Thyroid gland (tissue), 4 donors: ENCODE results near the gene MANEAL. TPM values are rescaled to one million over a fixed set of nuclear protein-coding genes. Genes with fewer than 3 reads are reported as not detected.
A peak's percentile ranks its signal among the peaks of the same experiment; 100 is the strongest.

Experiments used
- DNase-seq, 2 donors: peaks; one replicate each; pipeline ENCODE4 v3.0.0-alpha.2; 2019
- H3K27ac ChIP-seq, 3 donors: fragments of 200-600 bp; sonication (generic); 1 replicate in 2 of 3; 2 replicates in 1 of 3; pipeline ENCODE4 v1.5.1; 2016 to 2019; ENCODE audit warnings: mild to moderate bottlenecking in 1 of 3, moderate library complexity in 1 of 3
- H3K27me3 ChIP-seq: fragments of 200-600 bp; sonication (generic); one replicate; pipeline ENCODE4 v1.5.1; 2019
- H3K36me3 ChIP-seq, 2 donors: fragments of 200-600 bp; sonication (generic); one replicate each; pipeline ENCODE4 v1.5.1; 2016 to 2019
- H3K4me1 ChIP-seq, 2 donors: fragments of 200-600 bp; sonication (generic); one replicate each; pipeline ENCODE4 v1.5.1; 2017 to 2019
- H3K4me3 ChIP-seq, 3 donors: fragments of 200-600 bp; sonication (generic); replicated peaks in 1 of 3; 1 replicate in 2 of 3; 2 replicates in 1 of 3; pipeline ENCODE4 v1.5.1; 2016; ENCODE audit warnings: mild to moderate bottlenecking in 1 of 3
- H3K9me3 ChIP-seq: fragments of 200-600 bp; sonication (generic); one replicate; pipeline ENCODE4 v1.5.1; 2017
- CTCF ChIP-seq, 6 experiments: fragments of 200-600 bp in 3 of 6; fragments of 450-650 bp in 3 of 6; sonication (generic) in 3 of 6; IDR thresholded peaks; one replicate each; pipeline ENCODE4 v1.5.1; 2016 to 2019; ENCODE audit warnings: antibody characterized with exemption in 6 of 6, mild to moderate bottlenecking in 2 of 6, inconsistent platforms in 1 of 6, moderate library complexity in 1 of 6
- POLR2A ChIP-seq, 2 donors: fragments of 450-650 bp; IDR thresholded peaks; one replicate each; pipeline ENCODE4 v1.6.1; 2017; ENCODE audit warnings: antibody characterized with exemption in 2 of 2, mild to moderate bottlenecking in 2 of 2, moderate library complexity in 1 of 2
- WGBS, 2 donors: methylation state at CpG; one replicate each; pipeline ENCODE4 v1.1.5; 2017; 5-methylcytosine and 5-hydroxymethylcytosine counted together
- intact Hi-C: fragments of 100-400 bp; cut with DNase I; formaldehyde crosslinking; loops from one replicate; pipeline ENCODE4 v1.15.1; 2023
- total RNA-seq, 4 donors: library from RNA; depleted of rRNA; stranded (reverse); fragments of >200 nt; gene quantifications; one replicate each; pipeline ENCODE4 v1.2.3, GENCODE V29; 2016

Gene MANEAL
- total RNA-seq, 4 donors from 2014 or later, result 2.6 to 4.3 (median 3.5) TPM

GRCh38 chr1:37808369-37809319 lies 15.0 kb downstream of the MANEAL start:
- no peak for TF ChIP-seq CTCF (IDR thresholded peaks at IDR 0.05)
- peak in 1 of 2 donors; percentile 22 for TF ChIP-seq POLR2A (IDR thresholded peaks at IDR 0.05)
- intact Hi-C loops, result loop anchor here (5.0 to 10.0 kb wide), 3 partner anchors 54 to 214 kb away; partner anchors contain the start of genes CDCA8 and GNL2
- Histone ChIP-seq H3K27me3 (no peaks in the 10 kb centered on the region), H3K9me3 (no peaks in the 10 kb centered on the region), H3K36me3 (peaks cover 26 to 28% of the 10 kb centered on the region in 2 donors), H3K4me3 (peak overlapping the region; percentile 60 to 86 (median 84)), H3K27ac (peak overlapping the region; percentile 80 to 97 (median 88)), H3K4me1 (peaks cover 13 to 17% of the 10 kb centered on the region in 2 donors)
- DNase-seq, result peak; percentile 83 to 85
- WGBS, 2 donors, result 0% methylated on average over 8 to 25 of the region's 54 CpGs

GRCh38 chr1:37809942-37810341 lies 16.3 kb downstream of the MANEAL start:
- DNase-seq, result no peak
- H3K4me1 ChIP-seq, result peaks cover 13 to 17% of the 10 kb centered on the region in 2 donors
- no peak overlapping the region for H3K4me3 ChIP-seq
- no peaks in the 10 kb centered on the region for H3K27me3 ChIP-seq
- TF ChIP-seq POLR2A (IDR thresholded peaks at IDR 0.05) (no peak), CTCF (IDR thresholded peaks at IDR 0.05) (no peak)
- WGBS, 2 donors, result 37 to 51% methylated on average over 2 of the region's 2 CpGs
- H3K9me3 ChIP-seq, result no peaks in the 10 kb centered on the region
- peak overlapping the region in 2 of 3 donors; percentile 47 to 97 for H3K27ac ChIP-seq
- H3K36me3 ChIP-seq, result peaks cover 13 to 15% of the 10 kb centered on the region in 2 donors
- intact Hi-C loops, result loop anchor here (5.0 to 10.0 kb wide), 3 partner anchors 52 to 215 kb away; partner anchors contain the start of genes CDCA8 and GNL2

- no peak overlapping the region for H3K4me3 ChIP-seq
- peaks cover 1 to 3% of the 10 kb centered on the region in 2 donors for H3K36me3 ChIP-seq
- peak; percentile 50 to 62 for DNase-seq
- intact Hi-C loops, result no loop called here
- no peaks in the 10 kb centered on the region for H3K9me3 ChIP-seq
- H3K4me1 ChIP-seq, result peaks cover 13 to 17% of the 10 kb centered on the region in 2 donors
- no peaks in the 10 kb centered on the region for H3K27me3 ChIP-seq
- no peak overlapping the region for H3K27ac ChIP-seq
- WGBS, 2 donors, result 37 to 39% methylated on average over 7 of the region's 7 CpGs
- TF ChIP-seq CTCF (IDR thresholded peaks at IDR 0.05) (peak; percentile 43 to 80 (median 56)), POLR2A (IDR thresholded peaks at IDR 0.05) (no peak)
These were observed 17.5 kb downstream of the MANEAL start for GRCh38 chr1:37811027-37811655.

- TF ChIP-seq CTCF (IDR thresholded peaks at IDR 0.05), result no peak
- TF ChIP-seq POLR2A (IDR thresholded peaks at IDR 0.05), result no peak
- intact Hi-C loops, result no loop called here
- Histone ChIP-seq H3K4me1 (peaks cover 6 to 12% of the 10 kb centered on the region in 2 donors), H3K36me3 (peaks cover 0 to 7% of the 10 kb centered on the region in 2 donors), H3K4me3 (no peak overlapping the region), H3K27ac (no peak overlapping the region), H3K27me3 (no peaks in the 10 kb centered on the region), H3K9me3 (no peaks in the 10 kb centered on the region)
- 72 to 86% methylated on average over 2 of the region's 2 CpGs for WGBS, 2 donors
- DNase-seq, result no peak
These were observed 20.0 kb downstream of the MANEAL start for GRCh38 chr1:37813529-37814145.
